Activated CD4-positive, alpha-beta memory T cell treated with anti-CD3 and anti-CD28 coated beads for 36 hours (primary cell): ENCODE data around the gene ALX4. TPM values are rescaled to one million over a fixed set of nuclear protein-coding genes. Genes with fewer than 3 reads are reported as not detected.

ENCODE experiments used
- CTCF ChIA-PET: fragments of 350-600 bp; sonication (Branson Sonifier 250); formaldehyde crosslinking; loops from one replicate; lab custom pipeline; 2021; ENCODE audit warnings: antibody characterized with exemption, inconsistent platforms; lab: Charles Lee
- POLR2A ChIA-PET: fragments of 350-600 bp; sonication (Branson Sonifier 250); formaldehyde crosslinking; loops from one replicate; lab custom pipeline; 2021; ENCODE audit warnings: antibody characterized with exemption; lab: Charles Lee
- DNase-seq: peaks from one replicate; pipeline ENCODE4 v3.0.0-alpha.2; 2020
- H3K27ac Mint-ChIP-seq: one replicate; pipeline ENCODE4 v1.8.0; 2021; ENCODE audit warnings: mixed read lengths
- H3K27me3 Mint-ChIP-seq: one replicate; pipeline ENCODE4 v1.8.0; 2021; ENCODE audit warnings: mixed read lengths
- H3K36me3 Mint-ChIP-seq: one replicate; pipeline ENCODE4 v1.8.0; 2021; ENCODE audit warnings: mixed read lengths
- H3K4me1 Mint-ChIP-seq: one replicate; pipeline ENCODE4 v1.8.0; 2021; ENCODE audit warnings: low read depth, mixed read lengths
- H3K4me3 Mint-ChIP-seq: one replicate; pipeline ENCODE4 v1.8.0; 2021; ENCODE audit warnings: mild to moderate bottlenecking, mixed read lengths
- H3K9me3 Mint-ChIP-seq: one replicate; pipeline ENCODE4 v1.8.0; 2021; ENCODE audit warnings: mixed read lengths
- intact Hi-C: fragments of 100-400 bp; cut with micrococcal nuclease; formaldehyde crosslinking; loops from one replicate; pipeline ENCODE4 v1.15.1; 2023
- total RNA-seq, 2 experiments: library from RNA; stranded (reverse); gene quantifications; one replicate each; pipeline ENCODE4 v1.2.3, GENCODE V29; 2021

The ALX4 gene
- total RNA-seq, 2 experiments from 2014 or later: not detected

- no peaks in the 10 kb centered on the region for H3K27me3 Mint-ChIP-seq
- ChIA-PET CTCF (no interaction called here), POLR2A (no interaction called here)
- no peak overlapping the region for H3K27ac Mint-ChIP-seq
- peaks cover 40% of the 10 kb centered on the region for H3K36me3 Mint-ChIP-seq
- H3K4me3 Mint-ChIP-seq: no peak overlapping the region
- H3K9me3 Mint-ChIP-seq: no peaks in the 10 kb centered on the region
- no peaks in the 10 kb centered on the region for H3K4me1 Mint-ChIP-seq
- intact Hi-C loops: no loop called here
- DNase-seq: no peak
Measured at GRCh38 chr11:44241851-44242250, 68.1 kb downstream of the ALX4 start.

- POLR2A ChIA-PET: no interaction called here
- no peak for DNase-seq
- Mint-ChIP-seq H3K27ac (no peak overlapping the region), H3K4me1 (no peaks in the 10 kb centered on the region), H3K27me3 (no peaks in the 10 kb centered on the region), H3K4me3 (no peak overlapping the region), H3K36me3 (peaks cover 37% of the 10 kb centered on the region), H3K9me3 (no peaks in the 10 kb centered on the region)
- intact Hi-C loops: no loop called here
- CTCF ChIA-PET: no interaction called here
Measured at GRCh38 chr11:44237156-44237555, 72.8 kb downstream of the ALX4 start.

GRCh38 chr11:44236296-44236695 is 73.6 kb downstream of the ALX4 start:
- no peaks in the 10 kb centered on the region for H3K4me1 Mint-ChIP-seq
- H3K36me3 Mint-ChIP-seq: peaks cover 40% of the 10 kb centered on the region
- no peaks in the 10 kb centered on the region for H3K9me3 Mint-ChIP-seq
- POLR2A ChIA-PET: no interaction called here
- H3K27me3 Mint-ChIP-seq: no peaks in the 10 kb centered on the region
- H3K4me3 Mint-ChIP-seq: no peak overlapping the region
- CTCF ChIA-PET: interaction anchor here (2.6 kb wide), 1 partner anchor 141 kb away, joined by 8 read pairs; the partner anchor contains the start of gene EXT2
- H3K27ac Mint-ChIP-seq: no peak overlapping the region
- DNase-seq: no peak
- intact Hi-C loops: no loop called here

DNA sequence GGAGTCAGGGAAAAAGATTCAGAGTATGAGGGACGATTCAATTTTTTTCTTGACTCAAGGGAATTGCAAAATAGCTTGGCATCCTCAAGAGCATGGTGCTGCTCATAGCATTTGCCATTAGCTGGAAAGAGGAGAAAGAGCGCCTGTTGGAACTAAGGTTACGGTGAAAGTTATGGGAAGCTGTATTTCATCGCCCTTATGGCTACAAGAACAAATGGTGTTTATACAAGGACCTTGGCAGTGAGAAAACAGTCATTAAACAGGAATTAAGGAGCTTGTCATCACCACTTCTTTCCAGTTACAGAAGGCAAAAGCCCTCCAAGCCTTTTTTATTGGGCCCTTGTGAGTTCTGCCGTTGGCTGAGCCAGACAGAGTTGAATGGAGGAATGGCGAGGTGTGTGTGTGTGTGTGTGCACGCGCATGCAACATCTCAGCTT is 74.2 kb downstream of the ALX4 start:
- Mint-ChIP-seq H3K9me3 (no peaks in the 10 kb centered on the region), H3K36me3 (peaks cover 40% of the 10 kb centered on the region), H3K27ac (no peak overlapping the region), H3K27me3 (no peaks in the 10 kb centered on the region), H3K4me3 (no peak overlapping the region), H3K4me1 (no peaks in the 10 kb centered on the region)
- no peak for DNase-seq
- CTCF ChIA-PET: interaction anchor here (0.6 to 2.6 kb wide), 2 partner anchors 126 to 141 kb away, joined by 3 to 8 read pairs; partner anchors contain the start of gene EXT2
- intact Hi-C loops: no loop called here
- POLR2A ChIA-PET: no interaction called here

DNA sequence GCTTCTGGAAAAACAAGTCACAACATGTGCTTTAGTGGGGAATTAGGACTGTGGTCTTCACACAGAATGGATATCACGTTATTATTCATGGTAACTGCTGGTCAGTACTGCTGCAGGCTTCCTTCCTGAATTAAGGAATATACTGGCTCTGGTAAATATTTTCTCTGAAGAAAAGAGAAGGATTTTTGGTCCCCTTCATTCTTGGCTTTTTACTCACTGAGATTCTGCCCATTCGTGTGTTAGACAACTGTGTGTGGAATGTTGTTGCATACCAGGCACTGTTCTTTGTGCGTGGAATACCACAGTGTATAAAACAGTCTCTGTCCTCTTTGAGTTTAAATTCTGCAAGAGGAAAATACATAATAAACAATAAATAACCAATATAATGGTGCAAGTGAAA is 80.3 kb downstream of the ALX4 start:
- Mint-ChIP-seq H3K27me3 (no peaks in the 10 kb centered on the region), H3K36me3 (peaks cover 7% of the 10 kb centered on the region), H3K4me1 (peaks cover 15% of the 10 kb centered on the region), H3K27ac (no peak overlapping the region), H3K4me3 (no peak overlapping the region), H3K9me3 (no peaks in the 10 kb centered on the region)
- intact Hi-C loops: no loop called here
- ChIA-PET CTCF (no interaction called here), POLR2A (no interaction called here)
- no peak for DNase-seq

GRCh38 chr11:44229098-44229497 is 80.8 kb downstream of the ALX4 start:
- H3K27ac Mint-ChIP-seq: no peak overlapping the region
- intact Hi-C loops: no loop called here
- POLR2A ChIA-PET: no interaction called here
- CTCF ChIA-PET: no interaction called here
- peaks cover 15% of the 10 kb centered on the region for H3K4me1 Mint-ChIP-seq
- H3K4me3 Mint-ChIP-seq: no peak overlapping the region
- no peak for DNase-seq
- no peaks in the 10 kb centered on the region for H3K9me3 Mint-ChIP-seq
- peaks cover 7% of the 10 kb centered on the region for H3K36me3 Mint-ChIP-seq
- no peaks in the 10 kb centered on the region for H3K27me3 Mint-ChIP-seq

DNA sequence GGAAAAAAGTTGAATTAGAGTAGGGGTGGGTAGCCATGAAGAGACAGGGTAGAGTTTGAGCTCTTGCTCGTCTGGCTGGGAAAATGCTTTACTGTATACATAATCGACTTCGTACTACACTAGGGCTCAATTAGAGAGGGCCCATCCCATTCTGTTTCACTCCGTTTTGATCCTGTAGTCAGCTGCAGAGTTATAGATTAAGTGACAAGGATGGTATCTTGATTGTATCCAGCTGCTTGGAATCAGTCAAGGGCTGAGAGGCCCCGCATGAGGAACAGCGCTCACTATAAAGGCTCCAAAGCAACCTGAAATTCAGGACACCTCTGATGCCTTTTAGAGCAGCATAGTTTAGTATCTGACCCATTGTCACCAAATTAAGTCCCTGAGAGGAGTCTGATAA is 81.6 kb downstream of the ALX4 start:
- ChIA-PET CTCF (no interaction called here), POLR2A (no interaction called here)
- H3K27ac Mint-ChIP-seq: no peak overlapping the region
- H3K27me3 Mint-ChIP-seq: no peaks in the 10 kb centered on the region
- intact Hi-C loops: no loop called here
- H3K9me3 Mint-ChIP-seq: no peaks in the 10 kb centered on the region
- H3K4me1 Mint-ChIP-seq: peaks cover 15% of the 10 kb centered on the region
- no peak overlapping the region for H3K4me3 Mint-ChIP-seq
- peaks cover 7% of the 10 kb centered on the region for H3K36me3 Mint-ChIP-seq
- no peak for DNase-seq

DNA sequence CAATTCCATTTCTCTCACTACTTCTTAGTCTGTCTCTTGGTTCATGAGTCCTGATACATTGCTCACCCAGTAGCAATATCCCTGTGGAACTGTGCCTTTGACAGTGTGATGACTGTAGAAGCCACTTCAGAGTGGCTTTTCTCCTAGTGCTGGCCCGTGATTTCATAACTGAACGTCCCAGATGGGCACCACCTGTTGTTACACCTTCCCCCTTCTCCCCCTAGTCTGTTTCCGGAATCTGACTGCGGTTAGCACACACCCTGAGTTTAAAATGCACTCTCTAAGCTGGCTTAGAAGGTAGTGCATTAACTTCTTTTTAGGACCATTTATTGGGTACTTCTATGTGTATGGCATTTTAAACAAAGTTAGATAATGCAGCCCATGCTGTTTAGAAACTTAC is 83.0 kb downstream of the ALX4 start:
- POLR2A ChIA-PET: no interaction called here
- no peak overlapping the region for H3K27ac Mint-ChIP-seq
- H3K36me3 Mint-ChIP-seq: peaks cover under 1% of the 10 kb centered on the region
- no peak overlapping the region for H3K4me3 Mint-ChIP-seq
- peaks cover 15% of the 10 kb centered on the region for H3K4me1 Mint-ChIP-seq
- H3K27me3 Mint-ChIP-seq: no peaks in the 10 kb centered on the region
- intact Hi-C loops: no loop called here
- DNase-seq: no peak
- no peaks in the 10 kb centered on the region for H3K9me3 Mint-ChIP-seq
- CTCF ChIA-PET: no interaction called here

DNA sequence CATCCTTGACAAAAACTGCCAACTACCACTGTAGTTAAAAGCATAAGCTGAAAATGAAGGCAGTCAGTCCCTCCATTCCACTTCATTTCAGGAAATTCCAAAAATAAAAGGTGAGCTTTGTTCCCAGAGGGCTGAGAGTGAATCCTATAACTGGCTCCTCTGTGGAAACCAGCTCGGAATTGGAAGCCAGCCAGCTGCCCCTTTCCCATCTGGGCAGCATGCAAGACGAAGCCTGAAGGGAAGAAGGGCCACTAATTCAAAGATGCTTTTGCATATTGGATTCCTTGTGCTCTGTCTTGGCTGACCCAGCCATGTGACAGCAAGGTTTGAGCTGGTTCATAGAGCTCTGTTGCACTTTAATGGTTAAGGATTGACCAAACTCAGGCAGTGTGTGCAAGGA is 83.4 kb downstream of the ALX4 start:
- peaks cover 15% of the 10 kb centered on the region for H3K4me1 Mint-ChIP-seq
- H3K27ac Mint-ChIP-seq: no peak overlapping the region
- CTCF ChIA-PET: no interaction called here

DNA sequence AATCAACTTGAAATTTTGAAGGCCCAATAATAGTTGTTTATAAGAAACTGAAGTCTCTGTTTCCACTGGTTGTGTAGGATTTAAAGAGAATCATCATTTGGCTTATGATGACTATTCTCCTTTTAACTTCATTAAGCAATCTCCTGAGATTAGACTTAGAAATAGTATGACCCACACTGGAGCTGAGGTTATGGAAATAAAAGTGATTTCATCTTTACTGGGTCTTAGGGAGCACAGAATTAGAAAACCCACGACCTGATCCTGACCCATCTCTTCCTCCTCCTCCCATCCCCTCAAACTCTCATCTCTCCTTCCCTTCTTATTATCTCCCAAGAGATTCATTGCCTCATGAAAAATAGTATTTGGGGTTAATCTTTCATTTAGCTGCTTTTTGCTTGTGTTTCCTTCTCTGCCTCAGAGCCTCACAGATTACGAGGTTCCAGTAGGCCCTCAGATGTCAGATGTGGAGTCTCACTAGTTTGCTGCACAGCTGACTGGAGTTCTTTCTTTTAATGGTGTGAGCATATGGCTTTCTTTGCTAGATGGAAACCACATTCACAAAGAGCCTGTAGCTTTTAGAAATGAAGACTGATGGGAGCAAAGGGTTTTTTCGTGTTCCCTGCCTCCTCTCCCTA is 85.0 kb downstream of the ALX4 start:
- Mint-ChIP-seq H3K4me3 (no peak overlapping the region), H3K27ac (no peak overlapping the region), H3K9me3 (no peaks in the 10 kb centered on the region), H3K27me3 (no peaks in the 10 kb centered on the region), H3K4me1 (peaks cover 15% of the 10 kb centered on the region), H3K36me3 (peaks cover 3% of the 10 kb centered on the region)
- no peak for DNase-seq
- POLR2A ChIA-PET: no interaction called here
- CTCF ChIA-PET: no interaction called here
- intact Hi-C loops: no loop called here

More for the DNA sequence above, 83.4 kb downstream of the ALX4 start:
- Mint-ChIP-seq H3K4me3 (no peak overlapping the region), H3K36me3 (peaks cover 1% of the 10 kb centered on the region), H3K9me3 (no peaks in the 10 kb centered on the region), H3K27me3 (no peaks in the 10 kb centered on the region)
- POLR2A ChIA-PET: no interaction called here
- intact Hi-C loops: no loop called here
- DNase-seq: no peak

DNA sequence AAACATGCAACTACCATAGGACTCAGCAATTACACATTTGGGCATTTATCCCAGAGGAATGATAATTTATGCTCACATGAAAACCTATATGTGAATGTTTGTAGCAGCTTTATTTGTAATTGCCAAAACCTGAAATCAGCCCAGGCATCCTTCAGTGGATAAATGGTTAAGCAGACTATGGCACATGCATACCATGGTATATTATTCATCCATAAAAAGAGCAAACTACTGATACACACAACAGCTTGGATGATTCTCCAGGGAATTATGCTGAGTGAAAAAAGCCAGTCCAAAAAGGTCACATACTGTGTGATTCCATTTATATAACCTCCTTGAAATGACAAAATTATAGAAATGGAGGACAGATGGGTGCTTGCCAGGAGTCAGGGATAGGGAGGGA is 86.7 kb downstream of the ALX4 start:
- Mint-ChIP-seq H3K27me3 (no peaks in the 10 kb centered on the region), H3K4me3 (no peak overlapping the region), H3K9me3 (no peaks in the 10 kb centered on the region), H3K4me1 (peaks cover 15% of the 10 kb centered on the region), H3K27ac (no peak overlapping the region), H3K36me3 (peaks cover 7% of the 10 kb centered on the region)
- POLR2A ChIA-PET: no interaction called here
- intact Hi-C loops: no loop called here
- CTCF ChIA-PET: no interaction called here
- no peak for DNase-seq

GRCh38 chr11:44221992-44222391 is 87.9 kb downstream of the ALX4 start:
- peaks cover 12% of the 10 kb centered on the region for H3K4me1 Mint-ChIP-seq
- no peaks in the 10 kb centered on the region for H3K9me3 Mint-ChIP-seq
- intact Hi-C loops: no loop called here
- H3K27me3 Mint-ChIP-seq: no peaks in the 10 kb centered on the region
- POLR2A ChIA-PET: no interaction called here
- no peak overlapping the region for H3K27ac Mint-ChIP-seq
- DNase-seq: no peak
- CTCF ChIA-PET: interaction anchor here (0.6 kb wide), 1 partner anchor 116 kb away, joined by 4 read pairs; no protein-coding TSS in a partner anchor
- peaks cover 13% of the 10 kb centered on the region for H3K36me3 Mint-ChIP-seq
- no peak overlapping the region for H3K4me3 Mint-ChIP-seq

DNA sequence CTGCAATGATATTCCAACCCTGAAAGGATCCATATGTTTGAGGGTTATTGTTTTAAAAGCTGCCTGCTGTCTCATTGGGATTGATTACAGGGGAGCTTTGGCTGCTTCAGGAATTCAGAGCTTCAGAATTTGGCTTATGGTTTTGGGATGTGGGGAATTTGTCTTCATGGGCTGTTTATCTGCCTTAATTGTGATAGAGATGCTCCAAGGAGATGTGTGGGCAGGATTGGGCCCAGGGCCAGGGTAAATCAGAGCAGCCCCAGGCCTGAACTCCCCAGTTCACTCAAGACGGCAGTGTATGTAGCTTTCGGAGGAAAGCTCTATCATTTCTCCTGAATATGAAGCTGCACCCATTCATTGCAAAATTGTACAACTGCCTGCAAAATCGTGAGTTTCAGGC is 88.5 kb downstream of the ALX4 start:
- Mint-ChIP-seq H3K27me3 (no peaks in the 10 kb centered on the region), H3K4me1 (peaks cover 7% of the 10 kb centered on the region), H3K4me3 (no peak overlapping the region), H3K9me3 (no peaks in the 10 kb centered on the region), H3K27ac (no peak overlapping the region), H3K36me3 (peaks cover 13% of the 10 kb centered on the region)
- DNase-seq: no peak
- ChIA-PET POLR2A (no interaction called here), CTCF (no interaction called here)
- intact Hi-C loops: no loop called here
